Stimulated activated CD8-positive, alpha-beta memory T cell treated with anti-CD3 and anti-CD28 coated beads, Interleukin-2, amount 100 ng/mL, for 1 hour (primary cell): ENCODE data around the gene ATG7.

Experiments
- DNase-seq, 2 donors: peaks; one replicate each; pipeline ENCODE4 v3.0.0-alpha.2; 2020; ENCODE audit warnings: low read depth in 2 of 2

The ATG7 gene, protein sequence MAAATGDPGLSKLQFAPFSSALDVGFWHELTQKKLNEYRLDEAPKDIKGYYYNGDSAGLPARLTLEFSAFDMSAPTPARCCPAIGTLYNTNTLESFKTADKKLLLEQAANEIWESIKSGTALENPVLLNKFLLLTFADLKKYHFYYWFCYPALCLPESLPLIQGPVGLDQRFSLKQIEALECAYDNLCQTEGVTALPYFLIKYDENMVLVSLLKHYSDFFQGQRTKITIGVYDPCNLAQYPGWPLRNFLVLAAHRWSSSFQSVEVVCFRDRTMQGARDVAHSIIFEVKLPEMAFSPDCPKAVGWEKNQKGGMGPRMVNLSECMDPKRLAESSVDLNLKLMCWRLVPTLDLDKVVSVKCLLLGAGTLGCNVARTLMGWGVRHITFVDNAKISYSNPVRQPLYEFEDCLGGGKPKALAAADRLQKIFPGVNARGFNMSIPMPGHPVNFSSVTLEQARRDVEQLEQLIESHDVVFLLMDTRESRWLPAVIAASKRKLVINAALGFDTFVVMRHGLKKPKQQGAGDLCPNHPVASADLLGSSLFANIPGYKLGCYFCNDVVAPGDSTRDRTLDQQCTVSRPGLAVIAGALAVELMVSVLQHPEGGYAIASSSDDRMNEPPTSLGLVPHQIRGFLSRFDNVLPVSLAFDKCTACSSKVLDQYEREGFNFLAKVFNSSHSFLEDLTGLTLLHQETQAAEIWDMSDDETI

DNA sequence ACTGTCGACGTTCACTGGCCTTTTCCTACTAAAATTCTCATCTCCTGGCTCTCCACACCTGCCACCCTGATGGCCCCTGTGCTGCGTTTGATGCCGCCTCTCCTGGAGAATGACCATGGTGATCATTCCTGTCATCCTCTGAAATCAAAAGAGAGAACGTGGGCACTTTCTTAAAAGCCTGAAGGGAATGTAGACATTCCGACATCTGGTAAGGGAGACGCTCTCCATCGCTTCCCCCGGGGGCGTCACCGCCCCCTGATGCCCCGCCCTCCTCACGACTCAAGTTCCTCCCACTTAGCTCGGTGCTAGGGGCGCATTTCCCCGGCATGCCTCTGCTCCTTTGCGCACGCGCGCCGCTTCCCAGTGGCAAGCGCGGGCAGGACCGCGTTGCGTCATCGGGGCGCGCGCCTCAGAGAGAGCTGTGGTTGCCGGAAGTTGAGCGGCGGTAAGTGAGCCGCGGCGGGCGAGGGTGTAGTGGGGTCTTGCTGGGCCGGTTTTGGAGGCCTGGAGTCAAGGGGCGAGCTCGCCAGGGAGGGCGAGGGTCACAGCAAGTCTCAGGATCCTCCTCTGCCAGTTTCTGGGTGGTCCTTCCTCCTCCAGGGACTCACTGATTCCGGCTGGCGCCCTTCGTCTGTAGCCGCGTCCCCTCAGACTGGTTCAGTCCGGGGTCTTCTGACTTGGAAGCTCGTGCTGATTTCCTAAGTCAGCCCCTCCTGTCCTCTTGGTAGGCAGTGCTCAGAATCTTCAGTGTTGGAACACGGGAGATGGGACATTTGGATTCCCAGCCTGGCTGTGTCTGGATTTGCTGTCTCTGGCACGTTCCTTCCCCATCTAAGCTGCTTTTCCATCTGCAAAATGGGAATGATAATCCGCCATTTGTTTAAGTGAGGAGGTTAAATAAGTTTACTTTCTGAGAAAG lies at the start of gene ATG7:
Gene ATG7 (plus strand): TSS at position 412 of the 919 bp plus-strand sequence. CDS start 26,299 bp downstream, outside the sequence.
- peak; percentile 93 for DNase-seq

DNA sequence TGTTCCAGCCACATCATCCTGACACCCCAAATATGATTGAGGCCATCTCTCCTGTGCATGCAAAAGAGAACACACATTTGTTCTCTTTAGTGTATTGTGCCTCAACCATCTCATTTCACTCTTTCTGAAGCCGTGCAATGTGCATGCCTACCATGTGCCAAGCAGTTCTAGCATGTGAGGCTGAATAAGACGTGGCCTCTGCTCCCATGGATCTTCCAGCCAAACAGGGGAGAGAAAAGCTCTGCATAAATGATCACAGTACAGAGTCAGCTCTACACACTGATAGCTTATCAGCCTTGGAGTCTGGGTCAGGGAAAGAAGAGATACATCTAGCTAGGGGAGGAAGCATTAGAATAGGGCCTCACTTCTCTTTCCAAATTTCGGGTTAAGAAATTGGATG lies 48.2 kb upstream of the ATG7 start:
- no peak for DNase-seq

DNA sequence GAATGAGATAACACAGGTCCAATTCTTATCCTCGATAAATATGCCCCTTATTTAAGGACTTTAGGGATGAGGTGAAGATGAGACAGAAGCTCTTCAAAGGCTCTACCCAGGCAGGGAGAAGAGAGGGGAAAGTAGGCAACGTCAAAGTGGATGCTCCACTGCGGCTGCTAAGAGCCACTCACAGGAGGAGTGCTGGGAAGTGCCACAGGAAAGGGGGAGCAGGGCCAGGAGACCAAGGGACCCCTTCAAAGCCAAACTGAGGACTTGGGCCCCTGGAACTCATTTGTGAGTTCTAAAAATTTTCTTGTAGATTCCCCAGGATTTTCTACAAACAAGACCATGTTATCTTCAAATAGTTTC lies 47.3 kb upstream of the ATG7 start:
- DNase-seq, result no peak

DNA sequence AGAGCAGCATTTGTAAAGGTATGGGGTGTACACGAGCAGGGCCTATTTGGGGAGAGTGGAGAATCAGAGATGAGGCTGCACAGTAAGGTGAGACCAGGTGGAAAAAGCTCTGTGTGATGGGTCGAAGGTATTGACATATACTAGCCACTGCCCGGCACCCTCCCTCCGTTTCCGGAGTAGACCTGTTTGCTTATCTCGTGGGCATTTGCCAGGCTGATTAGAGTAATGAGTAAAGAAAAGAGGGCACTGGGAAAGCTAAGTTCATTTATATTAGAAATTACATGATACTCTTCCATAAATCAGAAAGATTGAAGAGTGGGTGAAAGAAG lies 46.2 kb upstream of the ATG7 start:
- DNase-seq, result no peak

DNA sequence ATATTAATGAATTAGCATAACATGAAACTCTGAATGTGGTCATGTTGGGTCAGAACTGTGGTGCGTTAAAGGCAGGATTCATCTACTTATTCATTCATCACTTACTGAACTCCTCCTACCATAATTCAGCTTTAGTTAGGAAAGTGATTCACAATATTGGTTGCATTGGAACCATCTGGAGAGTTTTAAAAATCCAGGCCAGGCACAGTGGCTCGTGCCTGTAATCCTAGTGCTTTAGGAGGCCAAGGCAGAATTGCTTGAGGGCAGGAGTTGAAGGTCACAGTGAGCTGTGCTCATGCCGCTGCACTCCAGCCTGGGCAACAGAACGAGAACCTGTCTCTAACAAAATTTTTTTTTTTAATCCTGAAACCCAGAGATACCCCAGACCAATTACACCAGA lies 44.2 kb upstream of the ATG7 start:
- DNase-seq, result no peak

DNA sequence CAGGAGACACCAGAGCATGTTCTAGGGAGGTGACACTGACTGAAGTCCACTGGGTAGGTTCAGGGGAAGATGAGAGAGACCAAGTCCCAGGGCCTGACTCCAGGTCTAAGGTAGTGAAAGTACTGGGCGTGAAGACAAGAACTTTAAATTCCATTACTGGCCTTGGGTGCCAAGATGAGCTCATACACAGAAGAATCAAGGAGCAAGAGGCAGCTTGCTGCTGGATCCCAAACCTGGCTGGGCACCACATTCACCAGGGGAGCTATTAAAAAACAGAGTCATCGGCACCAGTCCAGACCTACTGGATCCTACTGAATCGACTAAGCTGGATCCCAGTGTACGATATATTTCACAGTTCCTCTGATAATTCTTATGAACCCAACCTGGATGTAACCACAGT lies 42.1 kb upstream of the ATG7 start:
- no peak for DNase-seq

DNA sequence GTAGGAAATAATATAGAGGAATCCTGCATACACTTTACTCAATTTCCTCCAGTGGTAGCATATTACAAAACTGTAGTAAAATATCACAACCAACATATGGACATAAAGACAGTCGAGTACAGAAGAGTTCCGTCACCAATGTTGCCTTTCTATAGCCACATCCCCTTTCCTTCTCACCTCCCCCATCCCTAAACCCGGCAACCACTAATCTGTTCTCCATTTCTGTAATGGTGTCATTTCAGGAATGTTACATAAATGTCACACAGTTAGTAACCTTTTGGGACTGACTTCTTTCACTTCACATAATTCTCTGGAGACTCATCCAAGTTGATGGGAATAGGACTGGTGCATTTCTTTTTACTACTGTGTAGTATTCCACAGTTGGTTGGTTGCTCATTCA lies 41.4 kb upstream of the ATG7 start:
- DNase-seq, result no peak

DNA sequence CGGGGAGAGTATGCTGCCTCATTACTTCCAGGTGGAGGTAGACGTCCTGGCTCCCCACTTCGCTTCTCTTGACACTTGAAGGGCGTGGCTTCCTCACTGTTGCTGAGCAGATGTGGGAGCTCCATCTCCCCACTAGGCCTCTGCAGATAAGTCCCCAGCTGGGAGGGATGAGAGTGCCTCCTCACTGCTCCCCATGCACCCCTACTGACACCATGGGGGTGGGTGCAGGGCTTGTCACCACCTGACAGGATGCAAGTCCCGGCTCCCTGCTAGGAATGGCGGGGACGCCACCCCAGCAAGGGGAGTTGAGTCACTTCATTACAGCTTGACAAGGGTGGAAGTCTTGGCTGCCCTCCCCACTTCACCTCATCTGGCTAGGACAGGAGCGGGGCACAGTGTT lies 36.8 kb upstream of the ATG7 start:
- no peak for DNase-seq

DNA sequence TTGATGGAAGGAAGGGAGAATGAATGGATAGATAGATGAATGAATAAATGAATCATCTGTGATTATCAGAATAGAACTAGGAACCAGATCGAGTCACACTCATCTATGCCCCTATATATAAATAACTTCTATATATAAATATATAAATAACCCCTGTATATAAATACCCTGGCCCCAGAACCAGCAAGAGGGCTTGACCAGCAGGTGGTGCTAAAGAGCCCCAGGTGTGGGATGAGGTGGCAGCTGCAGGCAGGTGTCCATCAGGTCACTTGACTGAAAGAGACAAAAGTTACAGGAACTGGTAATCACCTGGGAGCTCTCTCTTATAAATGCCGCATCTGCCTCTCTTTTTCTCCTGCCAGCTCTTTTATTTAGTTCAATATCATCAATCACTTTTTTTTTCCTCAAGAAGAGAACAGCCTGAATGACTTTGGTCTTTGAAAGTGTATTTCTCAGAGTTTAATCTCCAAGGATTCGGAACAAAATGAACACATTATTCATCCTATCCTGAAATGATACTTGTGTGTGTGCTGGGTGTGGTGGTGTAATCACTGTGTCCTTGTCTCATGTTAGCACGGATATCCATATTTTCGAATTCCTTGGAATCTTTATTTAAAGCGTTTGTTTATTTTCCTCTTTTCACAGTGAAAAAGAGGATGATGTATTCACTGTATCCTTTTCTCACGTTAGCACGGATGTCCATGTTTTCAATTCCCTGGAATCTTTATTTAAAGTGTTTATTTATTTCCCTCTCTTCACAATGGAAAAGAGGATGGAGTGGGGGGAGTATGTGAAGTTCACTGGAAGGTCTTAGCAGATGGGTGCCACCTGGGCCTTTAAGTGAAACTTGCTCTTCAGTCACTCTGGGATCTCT lies 35.4 kb upstream of the ATG7 start:
- peak; percentile 52 to 71 for DNase-seq

DNA sequence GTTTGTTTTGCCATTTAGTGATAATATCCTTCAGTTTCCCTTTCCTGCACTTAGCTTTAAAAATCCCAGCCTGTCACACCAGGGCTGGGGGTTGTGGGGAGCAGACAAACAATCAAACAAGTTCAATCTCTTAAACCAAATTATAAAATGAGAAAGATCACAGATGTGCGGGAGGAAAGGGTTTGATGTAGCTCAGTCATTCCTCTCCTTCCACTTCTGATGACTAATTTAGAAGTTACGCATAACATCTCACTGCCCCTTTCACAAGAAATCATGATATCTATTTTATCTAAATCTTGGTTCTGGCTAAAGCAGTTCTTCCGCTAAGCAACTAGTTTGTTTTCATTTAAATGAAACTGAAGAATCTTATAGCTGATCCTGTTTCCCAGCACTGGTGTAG lies 34.1 kb upstream of the ATG7 start:
- no peak for DNase-seq

DNA sequence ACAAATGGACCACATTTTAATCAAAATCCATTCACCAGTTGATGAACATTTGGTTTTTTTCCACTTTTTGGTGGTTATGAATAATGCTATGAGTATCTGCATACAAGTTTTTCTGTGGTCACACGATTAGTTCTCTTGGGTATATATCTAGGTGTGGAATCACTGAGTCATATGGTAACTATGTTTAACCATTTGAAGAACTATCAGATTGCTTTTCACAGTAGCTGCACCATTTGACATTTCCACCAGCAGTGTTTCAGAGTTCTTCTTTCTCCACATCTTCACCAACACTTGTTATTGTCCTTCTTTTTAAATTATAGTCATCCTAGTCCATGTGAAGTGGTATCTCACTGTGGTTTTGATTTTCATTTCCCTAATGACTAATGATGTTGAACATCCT lies 33.3 kb upstream of the ATG7 start:
- no peak for DNase-seq

DNA sequence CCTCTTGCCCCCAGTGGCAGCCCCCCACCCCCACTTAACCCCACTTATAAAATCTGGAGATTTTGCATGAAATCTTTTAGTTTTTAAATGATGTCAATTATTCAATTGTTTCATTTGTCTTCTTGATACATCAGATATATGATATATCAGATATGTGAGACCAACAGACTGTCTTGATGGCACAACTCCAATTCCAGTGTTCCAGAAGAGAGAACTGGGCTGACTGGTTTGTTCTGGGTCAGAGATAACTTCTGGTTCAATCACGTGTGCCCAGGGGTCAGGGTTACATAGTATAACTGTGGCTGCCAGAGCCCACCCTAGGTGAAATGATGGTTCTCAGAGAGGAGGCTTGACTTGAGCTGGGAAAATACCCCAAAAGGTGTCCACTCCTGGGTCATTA lies 32.4 kb upstream of the ATG7 start:
- DNase-seq, result no peak

DNA sequence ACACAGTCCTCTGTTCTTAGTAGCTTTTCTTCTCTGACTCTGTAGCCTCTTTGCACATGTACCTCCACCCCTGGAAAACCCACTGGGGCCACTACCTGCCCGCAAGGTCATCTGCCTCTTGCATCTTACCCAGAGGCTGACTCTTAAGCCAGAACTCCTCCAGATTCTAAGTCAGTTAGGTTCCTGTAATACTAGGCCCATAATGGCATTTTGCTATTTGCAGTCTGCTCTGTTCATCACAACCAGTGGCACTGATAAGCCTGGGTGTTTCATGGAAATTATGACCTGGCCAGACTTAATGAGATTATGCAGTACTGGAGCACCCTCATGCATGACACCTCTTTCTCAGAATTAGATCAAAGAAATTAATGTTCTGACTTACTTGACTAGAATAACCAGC lies 31.7 kb upstream of the ATG7 start:
- no peak for DNase-seq

DNA sequence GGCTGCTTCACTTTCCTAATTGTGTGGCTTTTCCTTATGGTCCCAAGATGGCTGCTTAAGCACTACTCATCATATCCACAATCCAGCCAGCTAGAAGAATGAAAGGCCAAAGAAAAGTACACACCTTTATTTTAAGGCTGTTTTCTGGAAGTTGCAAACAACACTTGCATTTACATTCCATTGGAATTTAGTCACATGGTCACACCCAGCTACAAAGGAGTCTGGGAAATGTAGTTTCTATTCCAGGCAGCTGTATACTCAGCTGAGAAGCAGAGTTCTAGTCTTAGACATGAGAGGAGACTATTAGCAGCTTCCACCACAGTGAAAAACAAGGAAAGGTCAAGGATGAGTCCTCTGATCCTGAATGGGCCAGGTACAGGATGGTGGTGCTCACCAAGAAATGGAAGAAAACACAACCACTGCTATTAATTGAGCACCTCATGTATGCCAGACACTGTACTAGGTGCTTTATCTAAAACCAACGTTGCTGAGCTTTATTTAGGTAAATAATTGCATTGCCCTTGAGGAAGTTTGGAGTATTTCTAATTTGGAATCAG lies 28.0 kb upstream of the ATG7 start:
- DNase-seq, result no peak

DNA sequence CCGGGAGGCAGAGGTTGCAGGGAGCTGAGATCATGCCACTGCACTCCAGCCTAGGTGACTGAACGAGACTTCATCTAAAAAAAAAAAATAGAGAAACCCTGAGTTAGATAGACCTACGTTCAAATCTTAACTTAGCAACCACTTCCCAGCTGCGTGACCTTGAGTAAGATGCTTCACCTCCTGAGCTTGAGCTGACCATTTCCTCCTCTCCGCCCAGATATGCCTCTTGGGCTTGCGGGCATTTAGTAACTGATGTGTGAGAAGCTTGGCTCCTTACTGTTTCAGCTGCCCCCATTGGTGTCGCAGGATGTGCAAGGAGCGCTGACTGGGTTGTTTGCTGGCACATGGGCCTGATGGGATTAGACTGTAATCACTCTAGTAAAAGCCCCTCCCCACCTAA lies 26.9 kb upstream of the ATG7 start:
- no peak for DNase-seq

DNA sequence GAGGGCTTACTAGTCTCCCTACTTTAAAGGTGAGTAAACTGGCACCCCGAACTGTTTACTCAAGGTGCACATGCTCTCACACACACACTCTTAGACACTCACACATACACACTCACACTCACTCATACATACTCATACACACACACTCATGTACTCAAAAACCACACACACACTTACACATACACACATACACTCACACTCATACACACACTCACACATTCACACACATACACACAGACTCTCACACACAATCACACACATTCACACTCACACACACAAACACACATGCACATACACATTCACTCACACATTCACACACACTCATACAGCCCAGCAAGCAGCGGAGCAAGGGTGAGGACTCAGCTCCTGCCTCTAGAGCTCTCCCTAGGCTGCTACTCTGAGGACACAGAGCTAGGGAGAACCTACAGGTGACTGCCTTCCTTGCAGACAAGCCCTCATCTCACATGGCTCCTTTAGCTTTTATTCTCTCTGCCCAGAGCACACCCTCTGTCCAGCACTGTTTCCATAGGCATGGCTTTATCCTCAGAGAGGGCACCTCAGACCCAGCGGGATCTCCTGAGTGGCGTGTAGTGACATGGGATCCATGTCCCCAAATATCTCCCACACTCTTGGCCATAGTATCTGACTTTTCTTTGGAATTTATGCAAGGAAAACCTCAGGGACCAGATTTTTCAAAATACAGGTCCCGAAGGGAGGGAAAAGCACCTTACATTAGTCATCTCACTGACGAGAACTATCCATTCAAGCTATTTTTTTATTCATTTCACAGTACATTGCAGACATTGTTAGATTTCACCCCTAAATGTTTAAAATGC lies 26.2 kb upstream of the ATG7 start:
- no peak for DNase-seq

DNA sequence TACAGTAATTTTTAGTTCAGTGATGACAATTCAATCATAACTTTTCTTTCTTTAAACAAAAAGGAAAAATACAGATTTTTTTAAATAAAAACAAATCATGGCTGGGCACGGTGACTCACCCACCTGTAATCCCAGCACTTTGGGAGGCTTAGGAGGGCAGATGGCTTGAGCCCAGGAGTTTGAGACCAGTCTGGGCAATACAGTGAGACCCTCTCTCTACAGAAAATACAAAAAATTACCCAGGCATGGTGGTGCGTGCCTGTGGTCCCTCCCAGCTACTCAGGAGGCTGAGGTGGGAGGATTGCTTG lies 25.6 kb upstream of the ATG7 start:
- no peak for DNase-seq

DNA sequence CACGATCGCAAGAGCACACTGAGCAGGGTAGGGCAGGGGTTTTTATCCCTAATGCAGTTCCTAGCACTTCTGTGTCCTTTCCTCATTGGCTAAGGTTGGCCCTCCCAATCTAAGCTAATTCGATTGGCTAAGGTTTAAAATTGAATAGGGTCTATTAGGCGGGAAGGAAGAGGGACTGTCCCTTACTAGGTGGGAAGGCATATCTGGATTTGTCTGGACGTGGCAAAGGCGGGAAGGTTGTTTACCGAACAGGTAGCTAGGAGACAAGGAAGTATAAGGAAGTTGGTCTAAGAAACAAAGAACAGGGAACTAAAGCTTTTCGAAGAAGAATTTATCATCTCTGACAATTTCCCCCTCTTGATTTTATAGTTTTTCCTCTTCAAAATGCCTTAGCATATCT lies 24.8 kb upstream of the ATG7 start:
- no peak for DNase-seq

DNA sequence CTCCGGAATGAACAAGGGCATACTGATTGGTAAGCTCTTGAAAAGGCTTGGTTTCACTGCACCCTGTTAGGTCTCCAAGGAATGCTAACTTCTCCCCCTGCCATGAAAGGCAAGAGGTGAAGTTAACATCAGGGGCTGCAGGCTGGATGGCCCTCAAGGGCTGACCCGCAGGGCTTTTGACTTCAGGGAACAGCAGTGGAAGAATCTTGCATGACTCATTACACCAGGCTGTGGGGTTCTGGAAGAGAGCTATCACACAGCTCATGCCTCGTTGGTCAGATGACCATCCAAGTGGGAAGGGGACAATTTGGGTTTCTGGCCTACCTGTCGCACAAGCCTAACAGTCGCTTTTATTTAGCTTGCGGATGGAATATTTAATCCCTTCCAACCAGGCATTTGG lies 23.6 kb upstream of the ATG7 start:
- no peak for DNase-seq
